ENCODE data around the gene GLI3.

The GLI3 gene

DNA sequence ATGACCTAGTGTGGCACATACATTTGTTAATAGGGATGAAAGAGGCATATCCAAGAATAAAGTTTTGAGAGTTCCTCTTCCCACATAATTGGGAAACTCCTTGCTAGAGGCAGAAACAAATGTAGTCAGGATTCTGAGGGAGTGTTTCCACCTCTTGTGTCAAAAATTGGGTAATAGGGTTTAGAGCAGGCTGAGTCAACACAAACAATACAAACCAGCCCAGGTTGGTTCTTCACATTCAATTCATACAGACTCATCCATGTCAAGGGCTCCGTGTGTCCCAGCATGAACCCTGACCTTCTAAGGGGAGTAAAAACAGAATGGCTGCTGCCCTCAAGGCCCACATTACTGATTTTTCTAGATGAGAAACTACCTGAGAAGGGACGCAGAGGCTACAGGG is 75.3 kb downstream of the GLI3 start:
- WGBS (ENCODE audit: extremely low coverage, insufficient coverage, insufficient read length), result no CpG with 5 or more reads among the region's 2 CpGs
- Histone ChIP-seq H3K9ac (ENCODE audit: low read length) (no peak overlapping the region), H4K91ac (ENCODE audit: low read depth, low read length) (no peak overlapping the region), H3K9me3 (ENCODE audit: insufficient read depth, low read depth, low read length) (no peaks in the 10 kb centered on the region), H2BK12ac (ENCODE audit: low read length) (no peak overlapping the region), H4K12ac (ENCODE audit: low read depth, low read length) (no peak overlapping the region), H4K8ac (ENCODE audit: low read depth, low read length) (no peak overlapping the region), H3K4me1 (ENCODE audit: control insufficient read depth in 1 of 2, insufficient read depth in 2 of 2, low read length in 2 of 2) (peaks cover 8 to 9% of the 10 kb centered on the region in 2 experiments), H2BK120ac (ENCODE audit: insufficient read depth, low read length, poor library complexity) (no peak overlapping the region), H3K23ac (ENCODE audit: low read length) (no peak overlapping the region), H3K18ac (ENCODE audit: low read length) (no peak overlapping the region), H3K36me3 (ENCODE audit: control insufficient read depth in 1 of 2, insufficient read depth in 2 of 2, low read length in 2 of 2) (peaks cover 0 to 2% of the 10 kb centered on the region in 2 experiments), H2AK5ac (ENCODE audit: low read length) (no peak overlapping the region), H3K14ac (ENCODE audit: low read length) (no peak overlapping the region), H2AFZ (ENCODE audit: insufficient read depth, low read length, poor library complexity) (no peak overlapping the region), H2BK5ac (ENCODE audit: low read depth, low read length, poor library complexity) (no peak overlapping the region), H3K4me2 (ENCODE audit: low read length) (no peak overlapping the region), H3K4me3 (ENCODE audit: low read depth, low read length) (no peak overlapping the region), H3K79me1 (ENCODE audit: low read length) (peaks cover 5% of the 10 kb centered on the region), H3K4ac (ENCODE audit: low read depth, low read length) (no peak overlapping the region), H3K27ac (ENCODE audit: low read depth, low read length) (no peak overlapping the region), H3K27me3 (ENCODE audit: insufficient read depth, low read length) (no peaks in the 10 kb centered on the region), H3K79me2 (ENCODE audit: control insufficient read depth, insufficient read depth, low read length, poor library complexity) (no peaks in the 10 kb centered on the region)
- peak; percentile 86 to 94 for DNase-seq

DNA sequence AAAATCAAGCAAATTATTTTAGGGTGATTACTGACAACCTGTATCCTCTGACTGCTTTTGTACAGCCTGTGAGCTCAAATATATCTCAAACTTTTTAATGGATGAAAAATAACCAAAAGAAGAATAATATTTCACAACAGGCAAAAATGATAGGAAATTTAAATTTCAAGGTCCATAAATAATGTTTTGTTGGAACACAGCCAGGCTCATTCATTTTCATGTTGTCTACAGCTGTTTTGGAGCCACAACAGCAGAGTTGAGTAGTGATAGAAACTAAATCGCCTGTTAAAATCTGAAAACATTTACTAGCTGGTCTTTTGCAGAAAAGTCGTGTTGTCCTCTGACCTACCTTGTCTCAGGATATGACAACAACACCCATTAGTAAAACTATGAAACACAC is 75.9 kb downstream of the GLI3 start:
- no peak overlapping the region for H2AK5ac ChIP-seq (ENCODE audit: low read length)
- H4K91ac ChIP-seq (ENCODE audit: low read depth, low read length), result no peak overlapping the region
- peaks cover 6% of the 10 kb centered on the region for H3K79me1 ChIP-seq (ENCODE audit: low read length)
- H3K36me3 ChIP-seq (ENCODE audit: control insufficient read depth in 1 of 2, insufficient read depth in 2 of 2, low read length in 2 of 2), result no peaks in the 10 kb centered on the region
- WGBS (ENCODE audit: extremely low coverage, insufficient coverage, insufficient read length), result no CpG with 5 or more reads among the region's 2 CpGs
- H3K79me2 ChIP-seq (ENCODE audit: control insufficient read depth, insufficient read depth, low read length, poor library complexity), result no peaks in the 10 kb centered on the region
- no peak overlapping the region for H2BK120ac ChIP-seq (ENCODE audit: insufficient read depth, low read length, poor library complexity)
- H4K8ac ChIP-seq (ENCODE audit: low read depth, low read length), result no peak overlapping the region
- H3K4ac ChIP-seq (ENCODE audit: low read depth, low read length), result no peak overlapping the region
- no peak overlapping the region for H4K12ac ChIP-seq (ENCODE audit: low read depth, low read length)
- no peak overlapping the region for H3K23ac ChIP-seq (ENCODE audit: low read length)
- no peak overlapping the region for H3K9ac ChIP-seq (ENCODE audit: low read length)
- H2BK5ac ChIP-seq (ENCODE audit: low read depth, low read length, poor library complexity), result no peak overlapping the region
- no peaks in the 10 kb centered on the region for H3K9me3 ChIP-seq (ENCODE audit: insufficient read depth, low read depth, low read length)
- no peak overlapping the region for H3K4me3 ChIP-seq (ENCODE audit: low read depth, low read length)
- H3K4me1 ChIP-seq (ENCODE audit: control insufficient read depth in 1 of 2, insufficient read depth in 2 of 2, low read length in 2 of 2), result peaks cover 12 to 13% of the 10 kb centered on the region in 2 experiments
- H3K14ac ChIP-seq (ENCODE audit: low read length), result no peak overlapping the region
- H3K27ac ChIP-seq (ENCODE audit: low read depth, low read length), result no peak overlapping the region
- H3K18ac ChIP-seq (ENCODE audit: low read length), result no peak overlapping the region
- H2AFZ ChIP-seq (ENCODE audit: insufficient read depth, low read length, poor library complexity), result no peak overlapping the region
- no peak overlapping the region for H2BK12ac ChIP-seq (ENCODE audit: low read length)
- no peaks in the 10 kb centered on the region for H3K27me3 ChIP-seq (ENCODE audit: insufficient read depth, low read length)
- DNase-seq, result no peak
- no peak overlapping the region for H3K4me2 ChIP-seq (ENCODE audit: low read length)

GRCh38 chr7:42159130-42159529 is 77.9 kb downstream of the GLI3 start:
- no peak overlapping the region for H3K9ac ChIP-seq (ENCODE audit: low read length)
- H3K36me3 ChIP-seq (ENCODE audit: control insufficient read depth in 1 of 2, insufficient read depth in 2 of 2, low read length in 2 of 2), result no peaks in the 10 kb centered on the region
- H2AK5ac ChIP-seq (ENCODE audit: low read length), result no peak overlapping the region
- no CpG with 5 or more reads among the region's 3 CpGs for WGBS (ENCODE audit: extremely low coverage, insufficient coverage, insufficient read length)
- no peak overlapping the region for H3K14ac ChIP-seq (ENCODE audit: low read length)
- no peak overlapping the region for H3K4me2 ChIP-seq (ENCODE audit: low read length)
- H4K8ac ChIP-seq (ENCODE audit: low read depth, low read length), result no peak overlapping the region
- H3K79me1 ChIP-seq (ENCODE audit: low read length), result peaks cover 12% of the 10 kb centered on the region
- H3K79me2 ChIP-seq (ENCODE audit: control insufficient read depth, insufficient read depth, low read length, poor library complexity), result no peaks in the 10 kb centered on the region
- no peak overlapping the region for H3K4ac ChIP-seq (ENCODE audit: low read depth, low read length)
- H2AFZ ChIP-seq (ENCODE audit: insufficient read depth, low read length, poor library complexity), result no peak overlapping the region
- no peak overlapping the region for H3K23ac ChIP-seq (ENCODE audit: low read length)
- H2BK12ac ChIP-seq (ENCODE audit: low read length), result no peak overlapping the region
- no peak overlapping the region for H2BK120ac ChIP-seq (ENCODE audit: insufficient read depth, low read length, poor library complexity)
- no peak overlapping the region for H3K27ac ChIP-seq (ENCODE audit: low read depth, low read length)
- H3K9me3 ChIP-seq (ENCODE audit: insufficient read depth, low read depth, low read length), result no peaks in the 10 kb centered on the region
- H4K91ac ChIP-seq (ENCODE audit: low read depth, low read length), result no peak overlapping the region
- H4K12ac ChIP-seq (ENCODE audit: low read depth, low read length), result no peak overlapping the region
- H3K4me1 ChIP-seq (ENCODE audit: control insufficient read depth in 1 of 2, insufficient read depth in 2 of 2, low read length in 2 of 2), result peaks cover 20 to 23% of the 10 kb centered on the region in 2 experiments
- no peaks in the 10 kb centered on the region for H3K27me3 ChIP-seq (ENCODE audit: insufficient read depth, low read length)
- no peak overlapping the region for H3K18ac ChIP-seq (ENCODE audit: low read length)
- H2BK5ac ChIP-seq (ENCODE audit: low read depth, low read length, poor library complexity), result no peak overlapping the region
- DNase-seq, result no peak
- no peak overlapping the region for H3K4me3 ChIP-seq (ENCODE audit: low read depth, low read length)

- H3K27ac ChIP-seq (ENCODE audit: low read depth, low read length), result no peak overlapping the region
- H3K4ac ChIP-seq (ENCODE audit: low read depth, low read length), result no peak overlapping the region
- no peak overlapping the region for H3K9ac ChIP-seq (ENCODE audit: low read length)
- H2BK5ac ChIP-seq (ENCODE audit: low read depth, low read length, poor library complexity), result no peak overlapping the region
- peak overlapping the region; percentile 78 for H2BK12ac ChIP-seq (ENCODE audit: low read length)
- DNase-seq, result no peak
- no peaks in the 10 kb centered on the region for H3K79me2 ChIP-seq (ENCODE audit: control insufficient read depth, insufficient read depth, low read length, poor library complexity)
- no peak overlapping the region for H3K14ac ChIP-seq (ENCODE audit: low read length)
- H2AK5ac ChIP-seq (ENCODE audit: low read length), result no peak overlapping the region
- H3K4me2 ChIP-seq (ENCODE audit: low read length), result peak overlapping the region; percentile 22
- H2AFZ ChIP-seq (ENCODE audit: insufficient read depth, low read length, poor library complexity), result no peak overlapping the region
- no peak overlapping the region for H3K4me3 ChIP-seq (ENCODE audit: low read depth, low read length)
- H2BK120ac ChIP-seq (ENCODE audit: insufficient read depth, low read length, poor library complexity), result no peak overlapping the region
- peak overlapping the region; percentile 11 for H3K18ac ChIP-seq (ENCODE audit: low read length)
- no peak overlapping the region for H4K91ac ChIP-seq (ENCODE audit: low read depth, low read length)
- H3K27me3 ChIP-seq (ENCODE audit: insufficient read depth, low read length), result no peaks in the 10 kb centered on the region
- H3K36me3 ChIP-seq (ENCODE audit: control insufficient read depth in 1 of 2, insufficient read depth in 2 of 2, low read length in 2 of 2), result no peaks in the 10 kb centered on the region
- peaks cover 12% of the 10 kb centered on the region for H3K79me1 ChIP-seq (ENCODE audit: low read length)
- H3K23ac ChIP-seq (ENCODE audit: low read length), result no peak overlapping the region
- no peaks in the 10 kb centered on the region for H3K9me3 ChIP-seq (ENCODE audit: insufficient read depth, low read depth, low read length)
- no CpG with 5 or more reads among the region's 6 CpGs for WGBS (ENCODE audit: extremely low coverage, insufficient coverage, insufficient read length)
- H3K4me1 ChIP-seq (ENCODE audit: control insufficient read depth in 1 of 2, insufficient read depth in 2 of 2, low read length in 2 of 2), result peaks cover 25 to 36% of the 10 kb centered on the region in 2 experiments
- H4K12ac ChIP-seq (ENCODE audit: low read depth, low read length), result no peak overlapping the region
- H4K8ac ChIP-seq (ENCODE audit: low read depth, low read length), result no peak overlapping the region
Observed at GRCh38 chr7:42156967-42157721, 79.9 kb downstream of the GLI3 start.
